Activated naive CD8-positive, alpha-beta T cell treated with anti-CD3 and anti-CD28 coated beads, Interleukin-2, amount 50 U/mL, for 24 hours (primary cell): Measurements from ENCODE around the gene USE1.

Experiments
- ATAC-seq: fragments of 150-1000 bp; cut with Tn5 transposase; one replicate; pipeline ENCODE4 v1.10.0; 2021
- DNase-seq: peaks from one replicate; pipeline ENCODE4 v3.0.0; 2021
- H3K27ac Mint-ChIP-seq: one replicate; pipeline ENCODE4 v1.8.0; 2021; ENCODE audit warnings: mild to moderate bottlenecking, mixed read lengths
- H3K27me3 Mint-ChIP-seq: one replicate; pipeline ENCODE4 v1.8.0; 2021; ENCODE audit warnings: mixed read lengths
- H3K36me3 Mint-ChIP-seq: one replicate; pipeline ENCODE4 v1.8.0; 2021; ENCODE audit warnings: low read depth, mixed read lengths
- H3K4me1 Mint-ChIP-seq: one replicate; pipeline ENCODE4 v1.8.0; 2021; ENCODE audit warnings: mixed read lengths
- H3K4me3 Mint-ChIP-seq: one replicate; pipeline ENCODE4 v1.8.0; 2021; ENCODE audit warnings: mild to moderate bottlenecking, moderate library complexity, mixed read lengths
- H3K9me3 Mint-ChIP-seq: one replicate; pipeline ENCODE4 v1.8.0; 2021; ENCODE audit warnings: mixed read lengths

Gene USE1

GRCh38 chr19:17254636-17255035 lies 39.5 kb downstream of the USE1 start:
- DNase-seq (no peak), ATAC-seq (no peak)
- Mint-ChIP-seq H3K4me3 (no peak overlapping the region), H3K9me3 (no peaks in the 10 kb centered on the region), H3K27me3 (no peaks in the 10 kb centered on the region), H3K36me3 (no peaks in the 10 kb centered on the region), H3K27ac (no peak overlapping the region), H3K4me1 (no peaks in the 10 kb centered on the region)

GRCh38 chr19:17255150-17255621 lies 40.0 kb downstream of the USE1 start:
- ATAC-seq (no peak), DNase-seq (no peak)
- Mint-ChIP-seq H3K4me1 (no peaks in the 10 kb centered on the region), H3K36me3 (no peaks in the 10 kb centered on the region), H3K27me3 (no peaks in the 10 kb centered on the region), H3K4me3 (no peak overlapping the region), H3K9me3 (no peaks in the 10 kb centered on the region), H3K27ac (no peak overlapping the region)

DNA sequence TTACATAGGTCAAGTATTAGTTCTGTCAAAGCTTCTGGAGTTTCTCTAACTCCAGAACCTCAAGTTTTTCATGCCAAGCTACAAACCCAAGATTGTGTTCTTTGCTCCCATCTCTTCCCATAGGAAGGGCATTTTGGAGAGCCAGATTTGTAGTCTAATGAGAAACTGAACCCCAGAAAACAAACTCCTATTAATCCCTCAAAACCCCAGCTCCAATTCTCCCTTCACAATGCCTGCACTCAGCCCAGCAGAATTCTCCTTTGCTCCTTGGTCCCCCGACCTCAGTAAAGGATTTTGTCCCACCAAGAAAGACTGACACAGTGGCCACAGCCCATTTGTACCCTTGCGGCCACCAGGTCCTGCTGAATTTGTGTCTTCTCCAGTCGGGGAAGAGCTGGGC lies 41.0 kb downstream of the USE1 start:
- H3K4me3 Mint-ChIP-seq, result no peak overlapping the region
- ATAC-seq (no peak), DNase-seq (no peak)
- H3K36me3 Mint-ChIP-seq, result no peaks in the 10 kb centered on the region
- peaks cover 5% of the 10 kb centered on the region for H3K4me1 Mint-ChIP-seq
- H3K27me3 Mint-ChIP-seq, result peaks cover 3% of the 10 kb centered on the region
- H3K27ac Mint-ChIP-seq, result no peak overlapping the region
- H3K9me3 Mint-ChIP-seq, result no peaks in the 10 kb centered on the region

- Mint-ChIP-seq H3K4me3 (no peak overlapping the region), H3K27ac (no peak overlapping the region), H3K36me3 (no peaks in the 10 kb centered on the region), H3K4me1 (peaks cover 5% of the 10 kb centered on the region), H3K27me3 (peaks cover 3% of the 10 kb centered on the region), H3K9me3 (no peaks in the 10 kb centered on the region)
- DNase-seq (no peak), ATAC-seq (no peak)
Measured at GRCh38 chr19:17259118-17259780, 44.1 kb downstream of the USE1 start.

- no peaks in the 10 kb centered on the region for H3K9me3 Mint-ChIP-seq
- H3K27me3 Mint-ChIP-seq, result peaks cover 3% of the 10 kb centered on the region
- no peak for ATAC-seq
- H3K36me3 Mint-ChIP-seq, result no peaks in the 10 kb centered on the region
- H3K4me3 Mint-ChIP-seq, result no peak overlapping the region
- no peak for DNase-seq
- no peak overlapping the region for H3K27ac Mint-ChIP-seq
- peaks cover 5% of the 10 kb centered on the region for H3K4me1 Mint-ChIP-seq
Measured at GRCh38 chr19:17259934-17260333, 44.8 kb downstream of the USE1 start.

DNA sequence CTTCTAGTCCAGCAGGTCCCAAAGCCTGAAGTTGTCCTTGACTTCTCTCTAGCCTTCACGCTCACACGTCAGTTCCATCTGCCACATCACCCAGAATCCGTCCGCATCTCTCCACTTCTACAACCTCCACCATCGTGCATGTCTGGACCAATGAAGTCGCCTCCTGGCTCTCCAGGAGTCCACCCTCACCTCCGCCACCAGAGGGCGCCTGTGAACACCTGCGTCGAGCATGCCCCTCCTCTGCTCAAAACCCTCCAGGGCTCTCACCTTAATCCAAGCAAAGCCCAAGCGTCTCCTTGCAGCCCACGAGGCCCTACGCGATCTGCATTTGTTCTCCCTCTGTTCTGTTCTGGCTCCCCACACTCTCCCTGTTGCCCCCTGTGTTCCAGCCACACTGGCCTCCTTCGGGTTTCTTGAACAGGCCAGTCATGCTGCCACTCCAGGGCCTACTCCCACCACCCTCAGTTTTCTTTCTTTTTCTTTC lies 45.7 kb downstream of the USE1 start:
- peak; percentile 100 for ATAC-seq
- H3K27me3 Mint-ChIP-seq, result peaks cover 3% of the 10 kb centered on the region
- H3K36me3 Mint-ChIP-seq, result no peaks in the 10 kb centered on the region
- peak overlapping the region; percentile 5 for H3K27ac Mint-ChIP-seq
- peak; percentile 92 for DNase-seq
- no peaks in the 10 kb centered on the region for H3K9me3 Mint-ChIP-seq
- peaks cover 5% of the 10 kb centered on the region for H3K4me1 Mint-ChIP-seq
- no peak overlapping the region for H3K4me3 Mint-ChIP-seq

GRCh38 chr19:17262557-17262956 lies 47.4 kb downstream of the USE1 start:
- DNase-seq (no peak), ATAC-seq (no peak)
- Mint-ChIP-seq H3K9me3 (no peaks in the 10 kb centered on the region), H3K36me3 (peaks cover 3% of the 10 kb centered on the region), H3K27ac (no peak overlapping the region), H3K4me3 (no peak overlapping the region), H3K27me3 (peaks cover 6% of the 10 kb centered on the region), H3K4me1 (peaks cover 14% of the 10 kb centered on the region)

DNA sequence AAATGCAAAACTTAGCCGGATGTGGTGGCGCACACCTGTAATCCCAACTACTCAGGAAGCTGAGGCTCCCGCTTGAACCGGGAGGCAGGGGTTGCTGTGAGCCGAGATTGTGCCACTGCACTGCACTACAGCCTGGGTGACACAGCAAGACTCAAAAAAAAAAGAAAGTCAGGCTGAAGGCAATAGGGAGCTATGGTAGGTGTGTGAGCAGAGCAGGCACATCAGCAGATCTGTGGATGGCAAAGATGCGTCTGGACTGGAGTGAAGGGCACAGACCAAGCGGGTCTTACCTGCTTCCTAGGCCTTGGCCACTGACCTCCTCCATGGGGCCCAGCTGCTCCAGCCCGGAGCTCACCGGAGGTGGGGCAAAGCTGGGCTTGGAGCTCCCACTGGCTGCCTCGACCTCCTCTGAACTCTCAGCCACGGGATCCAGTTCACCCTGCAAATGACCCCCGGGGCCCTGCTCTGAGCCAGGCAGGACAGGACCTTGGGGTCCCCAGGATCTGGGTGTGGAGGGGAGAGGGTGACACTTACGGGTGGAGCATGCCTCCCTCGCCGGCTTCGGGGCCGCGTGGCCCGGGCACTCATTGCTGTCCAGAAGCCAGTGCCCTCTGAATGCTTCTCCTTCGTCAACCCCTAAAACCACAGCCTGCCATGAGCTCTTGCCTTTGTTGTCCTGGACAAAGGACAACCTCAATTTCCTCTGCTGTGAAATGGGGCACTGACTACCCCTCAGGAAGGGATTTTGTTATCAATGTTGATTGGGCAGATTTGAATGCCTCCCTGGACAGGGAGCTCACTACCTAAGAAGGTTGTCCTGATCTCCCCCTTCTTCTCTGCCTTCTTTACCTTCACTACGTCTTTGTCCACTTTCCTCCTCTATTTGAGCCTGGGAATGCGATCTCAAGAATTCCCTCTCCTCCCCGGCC lies 48.8 kb downstream of the USE1 start:
- DNase-seq (no peak), ATAC-seq (no peak)
- Mint-ChIP-seq H3K4me3 (no peak overlapping the region), H3K9me3 (no peaks in the 10 kb centered on the region), H3K27me3 (peaks cover 6% of the 10 kb centered on the region), H3K36me3 (peaks cover 3% of the 10 kb centered on the region), H3K4me1 (peaks cover 24% of the 10 kb centered on the region), H3K27ac (no peak overlapping the region)

DNA sequence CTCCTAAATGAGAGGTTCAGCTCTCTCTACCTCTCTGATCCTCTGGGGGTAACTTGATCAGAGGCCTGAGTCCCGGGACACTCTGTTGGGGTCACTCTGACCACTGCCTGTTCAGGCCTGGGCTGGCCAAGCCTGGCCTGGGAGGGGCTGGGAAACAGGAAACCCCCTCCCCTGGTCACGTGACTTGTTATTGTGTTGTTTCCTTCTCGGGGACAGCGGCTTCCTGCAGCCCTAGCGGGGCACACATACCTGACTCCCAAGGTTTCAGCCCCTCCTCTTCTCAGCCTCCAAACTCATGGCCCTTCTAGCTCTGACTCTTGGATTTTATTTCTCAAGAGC lies 49.5 kb downstream of the USE1 start, which contains the start of gene USHBP1:
Gene USHBP1 (minus strand): TSS at position 105 of the 339 bp plus-strand sequence. CDS start 446 bp downstream, outside the sequence.
- no peaks in the 10 kb centered on the region for H3K9me3 Mint-ChIP-seq
- DNase-seq (no peak), ATAC-seq (no peak)
- H3K27me3 Mint-ChIP-seq, result peaks cover 6% of the 10 kb centered on the region
- peaks cover 24% of the 10 kb centered on the region for H3K4me1 Mint-ChIP-seq
- H3K27ac Mint-ChIP-seq, result no peak within 1 kb of the TSS
- H3K4me3 Mint-ChIP-seq, result no peak within 1 kb of the TSS
- H3K36me3 Mint-ChIP-seq, result peaks cover 5% of the 10 kb centered on the region

DNA sequence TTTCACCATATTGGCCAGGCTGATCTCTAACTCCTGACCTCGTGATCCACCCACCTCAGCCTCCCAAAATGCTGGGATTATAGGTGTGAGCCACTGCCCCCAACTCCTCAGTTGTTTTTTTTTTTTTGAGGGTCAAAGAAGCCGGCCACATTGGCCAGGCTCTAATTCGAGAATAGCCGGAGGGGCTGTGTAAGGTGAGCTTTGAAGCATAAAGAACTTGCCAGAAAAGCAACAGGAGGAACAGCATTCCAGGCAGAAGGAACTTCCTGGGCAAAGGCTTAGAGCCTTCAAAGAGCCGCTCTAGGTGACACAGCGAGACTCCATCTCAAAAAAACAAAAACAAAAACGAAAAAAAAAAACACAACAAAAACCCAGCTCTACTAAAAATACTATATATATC lies 50.9 kb downstream of the USE1 start:
- H3K4me3 Mint-ChIP-seq, result no peak overlapping the region
- H3K9me3 Mint-ChIP-seq, result no peaks in the 10 kb centered on the region
- DNase-seq (no peak), ATAC-seq (no peak)
- H3K27ac Mint-ChIP-seq, result no peak overlapping the region
- H3K4me1 Mint-ChIP-seq, result peaks cover 20% of the 10 kb centered on the region
- H3K36me3 Mint-ChIP-seq, result peaks cover 10% of the 10 kb centered on the region
- peaks cover 3% of the 10 kb centered on the region for H3K27me3 Mint-ChIP-seq

DNA sequence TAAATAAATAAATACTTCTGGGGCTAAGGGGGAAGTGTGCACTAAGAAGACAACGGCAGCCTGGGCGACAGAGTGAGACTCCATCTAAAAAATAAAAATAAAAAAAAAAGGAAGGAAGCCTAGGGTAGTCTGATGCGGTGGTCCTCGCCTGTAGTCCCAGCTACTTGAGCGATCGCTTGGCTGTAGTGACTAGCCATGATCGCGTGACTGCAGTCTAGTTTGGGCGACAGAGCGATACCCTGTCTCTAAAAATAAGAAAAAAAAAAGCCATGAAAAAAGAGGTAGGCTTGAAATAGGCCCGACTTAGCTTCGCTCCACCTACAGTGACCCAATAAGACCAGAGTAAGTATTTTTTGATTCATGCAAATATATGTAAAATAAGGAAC lies 51.4 kb downstream of the USE1 start:
- Mint-ChIP-seq H3K27me3 (peaks cover 3% of the 10 kb centered on the region), H3K9me3 (no peaks in the 10 kb centered on the region), H3K4me1 (peaks cover 19% of the 10 kb centered on the region), H3K36me3 (peaks cover 15% of the 10 kb centered on the region), H3K27ac (peak overlapping the region; percentile 96), H3K4me3 (peak overlapping the region; percentile 95)
- DNase-seq (no peak), ATAC-seq (no peak)

- Mint-ChIP-seq H3K9me3 (no peaks in the 10 kb centered on the region), H3K27me3 (peaks cover 3% of the 10 kb centered on the region), H3K4me1 (peaks cover 19% of the 10 kb centered on the region), H3K36me3 (peaks cover 15% of the 10 kb centered on the region), H3K4me3 (peak within 1 kb of the TSS; percentile 95), H3K27ac (peak within 1 kb of the TSS; percentile 96)
- DNase-seq (peak; percentile 93), ATAC-seq (peak; percentile 96)
Measured at GRCh38 chr19:17266975-17267788, 52.0 kb downstream of the USE1 start, which contains the start of gene BABAM1. Gene BABAM1, plus strand, starts transcription at chr19:17267443. Its CDS starts 1,364 bp downstream, at chr19:17268807.

GRCh38 chr19:17268754-17269153 lies 53.6 kb downstream of the USE1 start:
- no peak for ATAC-seq
- H3K9me3 Mint-ChIP-seq, result no peaks in the 10 kb centered on the region
- H3K36me3 Mint-ChIP-seq, result peaks cover 17% of the 10 kb centered on the region
- peaks cover 3% of the 10 kb centered on the region for H3K27me3 Mint-ChIP-seq
- DNase-seq, result no peak
- peaks cover 19% of the 10 kb centered on the region for H3K4me1 Mint-ChIP-seq
- H3K27ac Mint-ChIP-seq, result peak overlapping the region; percentile 46
- peak overlapping the region; percentile 95 for H3K4me3 Mint-ChIP-seq
